Activated naive CD8-positive, alpha-beta T cell treated with anti-CD3 and anti-CD28 coated beads, Interleukin-2, amount 10 ng/mL, durations not matched to agents 7 days and 5 days (primary cell): ENCODE data around the gene CBARP. TPM values are rescaled to one million over a fixed set of nuclear protein-coding genes. Genes with fewer than 3 reads are reported as not detected.

Experiments used
- ATAC-seq: fragments of 150-1000 bp; cut with Tn5 transposase; one replicate; pipeline ENCODE4 v1.10.0; 2021; ENCODE audit warnings: low read depth, moderate library complexity
- POLR2A ChIA-PET: fragments of 350-600 bp; sonication (Branson Sonifier 250); formaldehyde crosslinking; loops from one replicate; lab custom pipeline; 2021; ENCODE audit warnings: antibody characterized with exemption; lab: Charles Lee
- DNase-seq: peaks from one replicate; pipeline ENCODE4 v3.0.0; 2021
- H3K27ac Mint-ChIP-seq: one replicate; pipeline ENCODE4 v1.8.0; 2022; ENCODE audit warnings: mild to moderate bottlenecking, mixed read lengths
- H3K27me3 Mint-ChIP-seq: one replicate; pipeline ENCODE4 v1.8.0; 2022; ENCODE audit warnings: mild to moderate bottlenecking, moderate library complexity, mixed read lengths
- H3K36me3 Mint-ChIP-seq: one replicate; pipeline ENCODE4 v1.8.0; 2021; ENCODE audit warnings: mild to moderate bottlenecking, mixed read lengths
- H3K4me1 Mint-ChIP-seq: one replicate; pipeline ENCODE4 v1.8.0; 2021; ENCODE audit warnings: mixed read lengths
- H3K4me3 Mint-ChIP-seq: one replicate; pipeline ENCODE4 v1.8.0; 2022; ENCODE audit warnings: mild to moderate bottlenecking, moderate library complexity, mixed read lengths
- H3K9me3 Mint-ChIP-seq: one replicate; pipeline ENCODE4 v1.8.0; 2021; ENCODE audit warnings: mixed read lengths
- total RNA-seq, 2 experiments: library from RNA; stranded (reverse); gene quantifications; one replicate each; pipeline ENCODE4 v1.2.3, GENCODE V29; 2021

Gene CBARP
- total RNA-seq, 2 experiments from 2014 or later, result 0.14 to 0.17 TPM

- no peak for DNase-seq
- peaks cover 13% of the 10 kb centered on the region for H3K36me3 Mint-ChIP-seq
- H3K4me3 Mint-ChIP-seq, result peak overlapping the region; percentile 98
- H3K27ac Mint-ChIP-seq, result peak overlapping the region; percentile 99
- ATAC-seq, result no peak
- no peaks in the 10 kb centered on the region for H3K9me3 Mint-ChIP-seq
- POLR2A ChIA-PET, result interaction anchor here (0.6 to 3.6 kb wide), 6 partner anchors 10 to 184 kb away, joined by 3 to 64 read pairs (median 6); partner anchors contain the start of genes CIRBP and FAM174C
- H3K4me1 Mint-ChIP-seq, result peaks cover 34% of the 10 kb centered on the region
- H3K27me3 Mint-ChIP-seq, result no peaks in the 10 kb centered on the region
Observed at GRCh38 chr19:1258707-1259205, 21.0 kb upstream of the CBARP start.

- H3K36me3 Mint-ChIP-seq, result peaks cover 13% of the 10 kb centered on the region
- H3K9me3 Mint-ChIP-seq, result no peaks in the 10 kb centered on the region
- DNase-seq, result no peak
- POLR2A ChIA-PET, result interaction anchor here (0.6 to 3.6 kb wide), 4 partner anchors 11 to 183 kb away, joined by 3 to 64 read pairs (median 6); partner anchors contain the start of genes CIRBP and FAM174C
- peak overlapping the region; percentile 98 for H3K4me3 Mint-ChIP-seq
- peaks cover 37% of the 10 kb centered on the region for H3K4me1 Mint-ChIP-seq
- ATAC-seq, result no peak
- peak overlapping the region; percentile 68 for H3K27ac Mint-ChIP-seq
- H3K27me3 Mint-ChIP-seq, result no peaks in the 10 kb centered on the region
Observed at GRCh38 chr19:1258163-1258492, 20.3 kb upstream of the CBARP start.

- H3K27me3 Mint-ChIP-seq, result no peaks in the 10 kb centered on the region
- peak overlapping the region; percentile 58 for H3K4me3 Mint-ChIP-seq
- H3K9me3 Mint-ChIP-seq, result no peaks in the 10 kb centered on the region
- peaks cover 37% of the 10 kb centered on the region for H3K4me1 Mint-ChIP-seq
- DNase-seq (no peak), ATAC-seq (no peak)
- H3K27ac Mint-ChIP-seq, result peak overlapping the region; percentile 68
- POLR2A ChIA-PET, result interaction anchor here (1.1 to 6.6 kb wide), 3 partner anchors 12 to 183 kb away, joined by 3 to 115 read pairs (median 7); partner anchors contain the start of genes CIRBP and FAM174C
- peaks cover 13% of the 10 kb centered on the region for H3K36me3 Mint-ChIP-seq
Observed at GRCh38 chr19:1257475-1258162, 19.8 kb upstream of the CBARP start.

GRCh38 chr19:1256646-1257474, 19.1 kb upstream of the CBARP start:
- peak overlapping the region; percentile 68 for H3K27ac Mint-ChIP-seq
- H3K36me3 Mint-ChIP-seq, result peaks cover 15% of the 10 kb centered on the region

GRCh38 chr19:1255186-1256161, 17.7 kb upstream of the CBARP start:
- no peak for ATAC-seq

More at GRCh38 chr19:1256646-1257474, 19.1 kb upstream of the CBARP start:
- Mint-ChIP-seq H3K4me3 (peak overlapping the region; percentile 30), H3K27me3 (no peaks in the 10 kb centered on the region), H3K9me3 (no peaks in the 10 kb centered on the region), H3K4me1 (peaks cover 35% of the 10 kb centered on the region)
- no peak for ATAC-seq
- POLR2A ChIA-PET, result interaction anchor here (6.6 kb wide), 1 partner anchor 12 kb away, joined by 115 read pairs; the partner anchor contains the start of gene CIRBP
- no peak for DNase-seq

GRCh38 chr19:1254530-1255185, 16.9 kb upstream of the CBARP start:
- Mint-ChIP-seq H3K4me3 (peak overlapping the region; percentile 28), H3K27ac (peak overlapping the region; percentile 61), H3K27me3 (no peaks in the 10 kb centered on the region), H3K36me3 (peaks cover 18% of the 10 kb centered on the region), H3K4me1 (peaks cover 25% of the 10 kb centered on the region), H3K9me3 (no peaks in the 10 kb centered on the region)
- DNase-seq, result no peak
- ATAC-seq, result no peak
- POLR2A ChIA-PET, result interaction anchor here (1.0 to 6.6 kb wide), 5 partner anchors 7 to 15 kb away, joined by 4 to 115 read pairs (median 8); partner anchors contain the start of gene CIRBP

More at GRCh38 chr19:1255186-1256161, 17.7 kb upstream of the CBARP start:
- H3K27ac Mint-ChIP-seq, result peak overlapping the region; percentile 61
- H3K9me3 Mint-ChIP-seq, result no peaks in the 10 kb centered on the region
- H3K4me1 Mint-ChIP-seq, result peaks cover 29% of the 10 kb centered on the region
- no peaks in the 10 kb centered on the region for H3K27me3 Mint-ChIP-seq
- H3K4me3 Mint-ChIP-seq, result peak overlapping the region; percentile 28
- peaks cover 18% of the 10 kb centered on the region for H3K36me3 Mint-ChIP-seq
- no peak for DNase-seq
- POLR2A ChIA-PET, result interaction anchor here (0.7 to 6.6 kb wide), 4 partner anchors 10 to 18 kb away, joined by 4 to 115 read pairs (median 6); partner anchors contain the start of gene CIRBP

GRCh38 chr19:1254081-1254527, 16.3 kb upstream of the CBARP start:
- ATAC-seq, result no peak
- DNase-seq, result no peak
- no peaks in the 10 kb centered on the region for H3K27me3 Mint-ChIP-seq
- H3K9me3 Mint-ChIP-seq, result no peaks in the 10 kb centered on the region
- H3K27ac Mint-ChIP-seq, result no peak overlapping the region
- H3K36me3 Mint-ChIP-seq, result peaks cover 17% of the 10 kb centered on the region
- POLR2A ChIA-PET, result interaction anchor here (1.0 to 6.6 kb wide), 4 partner anchors 7 to 15 kb away, joined by 4 to 115 read pairs (median 37); partner anchors contain the start of gene CIRBP
- peaks cover 21% of the 10 kb centered on the region for H3K4me1 Mint-ChIP-seq
- H3K4me3 Mint-ChIP-seq, result no peak overlapping the region

- Mint-ChIP-seq H3K27ac (peak overlapping the region; percentile 85), H3K36me3 (peaks cover 16% of the 10 kb centered on the region)
Observed at GRCh38 chr19:1253514-1254080, 15.8 kb upstream of the CBARP start.

GRCh38 chr19:1252821-1253513, 15.2 kb upstream of the CBARP start:
- Mint-ChIP-seq H3K27me3 (no peaks in the 10 kb centered on the region), H3K27ac (peak overlapping the region; percentile 85), H3K4me1 (peaks cover 16% of the 10 kb centered on the region), H3K4me3 (peak overlapping the region; percentile 93), H3K36me3 (peaks cover 16% of the 10 kb centered on the region), H3K9me3 (no peaks in the 10 kb centered on the region)
- DNase-seq (peak; percentile 78), ATAC-seq (peak; percentile 20)
- POLR2A ChIA-PET, result interaction anchor here (0.5 to 6.6 kb wide), 15 partner anchors 8 to 600 kb away, joined by 3 to 115 read pairs (median 7); partner anchors contain the start of genes ARHGAP45, ATP5F1D, CIRBP and FAM174C

More at GRCh38 chr19:1253514-1254080, 15.8 kb upstream of the CBARP start:
- POLR2A ChIA-PET, result interaction anchor here (0.5 to 6.6 kb wide), 13 partner anchors 8 to 288 kb away, joined by 3 to 115 read pairs (median 7); partner anchors contain the start of genes ARHGAP45, ATP5F1D, CIRBP and FAM174C
- Mint-ChIP-seq H3K27me3 (no peaks in the 10 kb centered on the region), H3K4me1 (peaks cover 19% of the 10 kb centered on the region), H3K9me3 (no peaks in the 10 kb centered on the region), H3K4me3 (peak overlapping the region; percentile 93)
- peak; percentile 71 for DNase-seq
- ATAC-seq, result no peak

GRCh38 chr19:1252221-1252820, 14.5 kb upstream of the CBARP start:
- H3K27me3 Mint-ChIP-seq, result no peaks in the 10 kb centered on the region
- H3K36me3 Mint-ChIP-seq, result peaks cover 11% of the 10 kb centered on the region

More at GRCh38 chr19:1252221-1252820, 14.5 kb upstream of the CBARP start:
- H3K9me3 Mint-ChIP-seq, result no peaks in the 10 kb centered on the region
- H3K4me1 Mint-ChIP-seq, result peaks cover 10% of the 10 kb centered on the region
- POLR2A ChIA-PET, result interaction anchor here (0.6 to 6.6 kb wide), 14 partner anchors 8 to 601 kb away, joined by 3 to 115 read pairs (median 7); partner anchors contain the start of genes ARHGAP45, ATP5F1D, CIRBP and FAM174C
- H3K4me3 Mint-ChIP-seq, result peak overlapping the region; percentile 93
- DNase-seq (peak; percentile 74), ATAC-seq (peak; percentile 5)
- peak overlapping the region; percentile 98 for H3K27ac Mint-ChIP-seq
